ENCODE measurements around the gene BAIAP2L2.
A peak's percentile ranks its signal among the peaks of the same experiment; 100 is the strongest.
"Not testable (repeated sequence)": the region's sequence is repeated elsewhere in the genome, so short reads cannot be mapped to it uniquely, and the experiment has no call there.

Gene BAIAP2L2

DNA sequence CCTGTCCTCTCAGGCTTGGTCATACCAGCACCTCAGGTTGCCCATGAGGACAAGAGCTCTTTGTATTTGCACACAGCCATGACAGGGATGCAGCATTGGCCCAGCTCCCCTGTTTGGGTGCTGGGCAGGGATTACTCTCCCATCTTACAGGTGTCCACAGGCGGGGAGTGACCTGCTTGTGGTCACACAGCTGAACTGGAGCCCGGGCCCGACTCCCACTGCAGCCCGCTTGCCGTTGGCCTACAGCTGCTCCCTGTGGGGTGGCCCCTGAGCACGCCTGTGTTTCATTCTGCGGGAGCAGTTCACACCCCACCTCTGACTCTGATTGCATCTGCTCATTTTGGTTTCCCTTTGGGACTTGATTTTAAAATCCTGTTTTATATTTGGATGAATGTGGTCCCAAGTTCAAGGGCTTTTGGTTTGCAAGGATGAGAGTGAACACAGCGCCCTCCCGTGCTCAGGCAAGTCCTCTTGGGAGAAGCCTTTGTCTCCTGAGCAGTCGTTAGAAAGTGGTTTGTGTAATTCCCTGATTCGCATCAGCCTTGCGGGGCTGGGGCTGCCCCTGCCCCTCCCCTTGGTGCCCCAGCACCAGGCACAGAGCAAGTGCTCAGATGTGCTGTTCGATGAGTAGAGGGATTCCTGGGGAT is 44.0 kb downstream of the BAIAP2L2 start:
- DNase-seq: no peak

DNA sequence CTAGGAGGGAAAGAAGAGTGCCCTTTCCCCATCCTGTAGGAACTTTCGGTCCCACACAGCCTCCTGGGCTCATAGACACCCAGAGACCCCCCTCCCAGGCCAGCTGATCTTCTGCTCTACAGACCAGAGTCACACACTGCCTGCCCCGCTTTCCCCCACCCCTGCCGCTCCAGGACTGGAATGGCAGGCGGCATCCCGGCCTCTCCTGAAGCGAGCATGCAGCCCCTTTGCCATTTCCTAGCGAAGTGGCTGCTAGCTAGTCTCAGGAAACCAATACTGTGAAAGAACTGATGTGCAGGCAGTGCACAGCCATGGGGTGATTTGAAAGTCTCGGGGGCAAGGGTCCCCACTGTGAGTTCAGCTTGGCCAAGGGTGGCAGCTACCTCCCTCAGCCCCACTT is 44.9 kb downstream of the BAIAP2L2 start:
- no peak for DNase-seq

DNA sequence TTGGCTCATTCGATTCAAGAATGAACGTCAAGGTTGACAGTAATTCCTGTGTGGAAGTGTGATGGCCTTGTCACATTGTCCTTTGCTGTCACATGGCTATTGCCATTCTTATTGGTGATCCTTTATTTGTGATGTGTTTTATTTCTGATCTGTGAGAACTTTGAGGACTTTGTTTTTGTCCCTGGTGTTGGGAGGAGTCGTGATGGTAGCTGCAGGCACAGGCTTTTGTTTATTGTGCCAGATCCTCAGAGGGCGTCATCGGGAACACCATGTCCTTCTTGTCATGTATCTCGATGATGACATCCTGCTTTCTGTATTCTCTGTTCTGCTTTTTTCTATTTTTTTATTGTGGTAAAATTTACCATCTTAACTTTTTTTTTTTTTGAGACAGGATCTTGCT is 47.7 kb downstream of the BAIAP2L2 start:
- peak; percentile 61 to 73 (median 68) for DNase-seq

DNA sequence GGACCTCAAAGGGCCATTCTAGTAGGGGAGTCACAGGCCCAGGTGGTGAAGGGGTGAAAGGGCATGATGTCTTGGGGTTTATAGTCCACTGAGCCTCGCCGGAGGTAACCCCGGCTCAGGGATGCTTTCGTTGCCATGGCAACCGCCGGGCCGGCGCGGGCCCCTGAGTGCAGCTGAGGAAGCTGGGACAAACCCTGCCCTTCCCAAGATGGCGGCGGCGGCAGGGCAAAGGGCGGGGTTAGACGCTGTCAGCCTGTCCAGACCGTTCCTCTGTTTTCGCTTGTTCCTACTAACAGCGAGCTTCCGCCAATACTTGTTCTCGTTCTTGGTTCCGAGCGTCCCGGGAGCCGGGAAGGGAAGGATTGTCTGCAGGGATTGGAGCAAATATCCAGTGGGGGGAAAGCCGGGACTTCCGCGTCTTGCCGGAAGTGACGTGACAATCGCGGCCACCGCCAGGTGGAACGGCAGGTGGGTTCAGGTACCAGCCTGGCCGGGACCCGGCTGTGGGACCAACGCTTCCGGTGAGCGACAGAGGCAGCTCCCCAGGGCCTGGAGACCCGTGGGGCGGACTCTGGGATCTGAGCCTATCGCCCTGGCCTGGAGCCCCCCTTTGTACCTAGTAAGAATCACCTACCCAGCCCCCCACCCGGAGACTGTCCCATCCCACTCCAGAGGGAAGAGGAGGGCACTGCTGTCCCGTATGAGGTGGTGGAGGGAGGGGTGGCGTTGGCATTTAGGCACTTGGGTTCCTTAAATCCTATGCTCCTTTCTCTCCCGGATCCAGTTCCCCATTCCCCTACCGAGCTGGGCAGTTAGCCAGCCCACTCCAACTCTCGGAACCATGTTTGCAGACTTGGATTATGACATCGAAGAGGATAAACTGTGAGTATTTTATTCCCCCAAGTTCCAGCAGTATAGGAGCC is 53.3 kb downstream of the BAIAP2L2 start, which contains the start of gene PICK1:
TSS of gene PICK1 (plus strand) at position 436 of the 923 bp plus-strand sequence. CDS start at position 842, 406 bp downstream.
- DNase-seq: peak; percentile 93

DNA sequence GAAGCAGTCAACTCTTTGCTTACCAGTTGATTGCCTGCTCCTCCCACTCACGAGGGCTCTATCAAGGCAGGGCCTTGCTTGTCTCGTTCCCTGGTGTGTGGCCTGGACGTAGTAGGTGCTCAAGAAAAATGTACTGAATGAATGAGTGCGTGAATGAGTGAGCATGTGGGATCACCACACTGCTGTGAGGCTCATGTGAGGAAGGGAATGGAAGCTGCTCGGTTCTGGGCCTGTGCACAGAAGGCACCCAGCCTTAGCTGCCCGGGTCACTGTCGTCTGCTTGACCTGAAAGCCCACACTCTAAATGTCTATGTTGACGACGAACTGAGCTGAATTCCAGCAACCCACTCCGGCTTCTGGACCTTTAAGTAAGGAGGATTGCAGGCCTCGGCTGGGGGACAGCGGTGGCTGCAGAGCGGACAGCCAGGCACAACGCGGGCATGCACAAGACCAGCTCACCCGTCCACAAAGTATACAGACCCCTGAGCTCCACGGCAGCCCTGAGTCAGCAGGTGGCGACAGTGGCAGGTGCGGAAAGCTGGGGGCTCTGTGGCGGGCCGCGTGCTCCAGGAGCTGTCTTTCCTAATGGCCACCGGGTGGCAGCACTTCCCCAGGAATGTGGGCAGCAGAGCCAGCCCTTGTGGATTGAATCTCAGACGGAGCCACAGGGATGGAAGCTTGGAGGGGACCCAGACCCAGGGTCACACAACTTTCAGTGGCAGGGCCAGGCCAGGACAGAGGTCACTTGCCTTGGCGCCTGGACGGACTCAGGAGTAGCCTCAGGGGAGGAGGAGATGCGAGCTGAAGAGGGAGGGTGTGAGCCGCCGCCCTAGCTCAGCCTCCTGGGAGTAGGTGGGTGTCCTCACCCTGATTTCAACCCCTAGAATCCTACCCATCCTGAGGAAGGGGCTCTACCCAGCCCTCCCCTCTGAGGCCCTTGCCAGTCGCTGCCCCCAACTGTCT is 58.3 kb downstream of the BAIAP2L2 start:
- peak; percentile 77 to 89 (median 83) for DNase-seq

DNA sequence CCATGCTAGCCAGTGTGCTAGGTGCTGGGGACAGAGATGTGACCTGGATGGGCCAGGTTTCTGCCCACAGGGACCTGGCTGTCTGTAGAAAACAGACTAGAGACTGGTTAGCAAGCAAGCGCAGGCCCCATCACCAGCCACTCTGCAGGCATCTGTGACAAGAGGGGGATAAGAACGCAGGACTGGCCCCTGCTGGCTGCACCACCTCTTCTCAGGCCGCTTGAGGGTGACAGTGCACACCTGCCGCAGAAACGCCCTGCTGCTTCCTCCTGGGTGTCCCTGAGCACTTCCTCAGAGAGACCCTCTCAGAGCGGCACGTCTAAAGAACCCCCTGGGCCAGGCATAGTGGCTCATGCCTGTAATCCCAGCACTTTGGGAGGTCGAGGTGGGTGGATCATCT is 59.2 kb downstream of the BAIAP2L2 start:
- no peak for DNase-seq

DNA sequence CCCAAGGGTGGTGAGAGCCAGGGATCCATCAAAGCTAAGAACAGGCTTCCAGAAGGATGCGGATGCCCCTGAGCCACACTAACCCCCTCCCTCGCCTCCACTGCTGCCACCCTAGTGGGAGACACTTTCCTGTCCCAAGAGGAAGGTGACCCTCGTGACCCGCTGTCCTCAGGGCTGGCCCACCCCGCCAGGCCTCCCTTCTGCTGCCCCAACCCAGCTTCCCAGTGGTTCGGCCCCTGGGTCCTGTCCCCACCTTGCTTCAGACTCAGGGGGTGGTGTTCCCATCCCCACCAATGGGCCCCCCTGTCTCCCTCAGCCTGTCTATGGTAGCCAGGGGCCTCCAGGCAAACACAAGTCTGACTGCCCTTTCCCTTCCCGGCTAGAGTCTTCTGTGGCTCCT is 59.8 kb downstream of the BAIAP2L2 start:
- no peak for DNase-seq

DNA sequence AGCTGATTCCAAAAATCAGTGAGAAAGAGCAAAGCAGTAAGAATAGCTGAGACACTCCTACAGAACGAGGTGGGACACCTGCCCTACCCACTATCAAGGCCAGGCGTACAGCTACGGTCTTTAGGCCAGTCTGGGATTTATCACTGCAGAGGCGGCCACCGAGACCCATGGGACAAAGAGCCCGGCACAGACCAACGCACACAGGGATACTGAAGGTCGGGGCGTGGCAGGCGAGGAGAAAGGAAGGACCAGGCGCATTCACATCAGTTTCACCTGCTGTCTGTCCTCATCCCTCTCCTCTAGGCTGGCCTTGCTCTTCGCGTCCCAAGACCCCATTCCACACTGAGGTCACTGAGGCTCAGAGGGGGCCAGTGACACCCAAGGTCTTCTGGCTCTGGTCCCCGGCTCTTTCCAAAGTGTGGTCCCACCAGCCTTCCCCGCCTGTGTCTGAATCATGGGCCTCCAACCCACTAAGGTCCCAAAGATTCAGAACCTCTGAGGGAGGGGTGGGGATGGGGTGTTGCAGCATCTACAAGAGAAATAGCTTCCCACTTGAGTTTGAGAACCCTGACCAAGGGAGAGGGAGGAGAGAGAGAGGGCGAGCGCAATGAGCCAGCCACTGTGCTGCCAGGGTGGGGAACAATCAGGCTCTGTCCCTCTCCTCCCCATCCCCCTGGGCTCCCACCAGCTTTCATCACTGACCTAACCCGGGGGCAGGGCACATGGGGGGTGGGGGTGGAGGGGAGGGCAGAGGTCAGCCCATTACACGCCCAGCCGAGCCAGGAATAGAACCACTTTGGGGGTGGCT is 60.5 kb downstream of the BAIAP2L2 start:
- DNase-seq: no peak

DNA sequence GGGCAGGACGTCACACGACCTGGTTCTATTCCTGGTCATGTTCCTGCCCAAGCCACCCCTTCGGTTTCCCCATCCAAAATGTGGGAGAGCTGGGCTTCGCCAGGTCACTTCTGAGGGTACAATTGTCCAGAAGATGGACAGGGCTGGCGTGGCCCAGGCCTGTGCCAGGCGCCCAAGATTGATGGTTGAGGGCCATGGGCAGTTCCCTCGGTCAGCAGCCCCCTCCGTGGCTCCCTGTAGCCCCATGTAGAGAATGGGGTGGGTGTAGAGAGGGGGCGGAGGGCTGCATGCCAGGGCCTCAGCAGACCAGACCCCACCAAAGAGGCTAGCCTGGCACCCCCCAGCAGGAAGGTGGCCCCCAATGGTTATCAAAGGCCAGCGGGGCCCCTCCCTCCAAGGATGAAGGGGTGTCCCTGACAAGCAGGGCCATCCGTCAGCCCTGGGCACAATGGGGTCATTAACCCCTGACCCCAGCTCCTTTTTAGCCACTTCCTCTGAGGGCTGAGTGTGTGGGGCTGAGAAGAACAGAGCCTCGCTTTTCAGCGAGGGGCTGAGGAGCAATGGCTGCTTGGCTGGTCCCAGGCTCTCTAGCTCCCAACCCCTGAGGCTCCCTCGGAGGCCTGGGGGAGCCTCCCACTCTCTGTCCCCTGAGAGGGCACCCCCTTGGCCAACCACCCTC is 64.3 kb downstream of the BAIAP2L2 start:
- DNase-seq: no peak

DNA sequence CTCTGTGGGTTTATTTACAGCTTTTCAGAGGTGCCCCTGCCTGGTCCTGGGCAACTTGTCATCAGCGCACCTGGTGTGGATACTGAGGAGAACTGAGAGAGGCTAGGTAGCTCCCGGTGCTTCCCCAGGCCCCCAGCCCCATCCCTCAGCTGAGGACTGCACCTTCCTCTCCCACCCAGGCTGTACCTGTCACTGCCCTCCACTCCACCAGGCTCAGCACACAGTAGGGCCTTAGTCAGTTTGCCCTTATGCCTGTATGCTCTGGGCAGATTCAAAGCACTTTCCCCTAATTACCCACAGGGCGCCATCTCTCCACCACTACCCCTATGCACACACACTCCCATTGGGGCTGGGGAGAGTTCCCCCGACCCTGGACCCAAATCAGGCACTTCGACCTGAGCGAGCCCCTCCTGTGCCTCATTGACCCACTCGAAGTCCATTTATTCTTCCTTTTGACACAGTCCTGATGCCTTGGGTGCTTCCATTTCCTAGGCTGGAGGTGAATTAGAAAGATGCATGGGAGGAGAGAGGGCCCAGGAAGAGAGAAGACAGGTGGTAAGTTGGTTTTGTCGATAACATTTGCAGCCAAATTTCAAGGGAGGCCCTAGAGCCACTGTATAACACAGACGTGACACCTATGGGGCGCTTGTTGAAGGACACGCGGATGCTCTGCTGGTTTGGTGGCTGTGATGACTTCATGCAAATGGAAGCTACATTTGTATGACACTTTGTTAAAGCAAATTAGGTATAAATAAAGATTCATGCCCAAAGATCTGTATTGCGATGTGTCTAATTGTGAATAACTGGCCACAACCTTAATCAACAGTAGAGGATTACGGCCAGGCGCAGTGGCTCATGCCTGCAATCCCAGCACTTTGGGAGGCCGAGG is 67.1 kb downstream of the BAIAP2L2 start:
- DNase-seq: no peak

DNA sequence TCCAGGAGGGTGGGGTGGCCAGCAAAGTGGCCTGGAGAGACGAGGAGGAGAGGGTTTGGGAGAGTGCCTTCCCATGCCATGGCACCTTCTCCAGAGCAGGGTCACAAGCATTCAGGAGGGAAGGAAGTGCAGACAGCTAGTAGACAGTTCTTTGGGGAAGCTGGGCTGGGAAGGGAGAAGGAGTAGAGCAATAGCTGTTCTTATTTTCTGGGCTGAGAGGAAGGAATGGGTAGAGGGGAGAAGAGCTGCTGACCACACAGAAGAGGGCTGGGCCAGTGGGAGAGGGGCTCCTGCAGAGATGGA is 68.0 kb downstream of the BAIAP2L2 start:
- DNase-seq: peak; percentile 32 to 41 (median 36)

DNA sequence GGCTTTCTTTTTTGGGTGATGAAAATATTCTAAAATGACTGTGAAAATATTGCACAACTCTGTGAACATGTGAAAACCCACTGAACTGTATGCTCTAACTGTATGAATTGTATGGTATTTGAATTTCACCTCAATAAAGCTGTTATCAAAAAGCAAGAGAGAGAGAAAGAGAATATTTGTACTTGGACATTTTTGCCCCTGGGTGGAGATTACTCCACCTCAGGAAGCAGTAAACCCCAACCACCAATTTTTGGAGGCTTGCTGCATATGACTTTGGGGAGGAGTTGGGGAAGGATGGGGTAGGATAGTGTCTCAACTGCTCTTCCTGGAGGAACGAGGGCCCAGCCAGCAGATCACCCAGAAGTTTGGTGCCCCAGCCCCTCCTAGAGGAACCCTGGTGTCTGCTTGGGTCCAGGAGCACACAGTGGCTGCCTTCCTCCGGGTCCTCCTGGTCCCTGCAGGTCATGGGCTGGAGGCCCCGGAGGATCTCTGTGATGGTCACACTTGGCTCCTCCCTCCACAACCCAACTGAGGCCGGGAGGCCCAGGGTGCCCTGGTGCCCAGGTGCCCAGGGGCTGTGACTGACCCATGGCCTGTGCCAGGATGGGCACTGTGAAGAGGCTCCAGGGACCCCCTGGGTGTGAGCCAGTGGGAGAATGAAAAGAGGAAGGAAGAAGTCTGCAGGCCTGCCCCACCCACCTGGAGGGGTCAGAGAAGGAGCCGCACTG is 68.6 kb downstream of the BAIAP2L2 start:
- DNase-seq: peak in 2 of 3 donors; percentile 23 to 24

DNA sequence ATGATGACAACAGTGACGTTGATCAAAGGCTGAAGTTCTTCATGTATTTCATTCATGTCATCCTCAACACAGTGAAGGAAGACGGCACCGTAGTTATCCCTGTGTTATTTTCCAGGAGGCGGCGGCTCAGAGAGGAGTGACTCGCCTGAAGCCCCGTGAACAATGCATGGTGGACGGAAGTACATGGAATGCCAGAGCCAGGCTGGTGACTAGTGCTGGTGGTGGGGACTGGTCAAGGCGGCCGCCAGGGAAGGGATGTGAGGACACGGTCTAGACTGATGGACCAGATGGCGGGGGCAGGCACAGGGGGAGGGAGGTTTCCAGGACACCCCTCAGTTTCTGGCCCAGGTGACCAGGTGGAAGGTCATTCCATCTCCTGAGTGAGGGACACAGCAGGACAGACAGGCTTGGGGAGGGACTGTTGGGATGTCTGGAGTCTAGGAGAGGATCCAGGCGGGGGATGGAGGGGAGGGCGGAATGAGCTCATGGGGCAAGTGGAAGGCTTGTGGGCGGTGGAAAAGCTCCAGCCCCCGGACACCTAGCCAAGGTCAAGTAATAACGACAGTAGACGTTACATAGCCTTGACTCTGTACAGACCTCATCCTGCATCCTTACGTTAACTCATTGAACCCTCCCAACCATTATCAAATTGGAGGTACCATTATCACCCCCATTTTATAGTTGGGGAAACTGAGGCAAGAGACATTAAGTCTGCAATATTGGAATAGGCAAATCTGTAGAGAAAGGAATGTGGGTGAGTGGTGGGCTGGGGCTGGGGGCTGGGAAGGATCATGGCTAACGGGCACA is 69.3 kb downstream of the BAIAP2L2 start:
- no peak for DNase-seq

DNA sequence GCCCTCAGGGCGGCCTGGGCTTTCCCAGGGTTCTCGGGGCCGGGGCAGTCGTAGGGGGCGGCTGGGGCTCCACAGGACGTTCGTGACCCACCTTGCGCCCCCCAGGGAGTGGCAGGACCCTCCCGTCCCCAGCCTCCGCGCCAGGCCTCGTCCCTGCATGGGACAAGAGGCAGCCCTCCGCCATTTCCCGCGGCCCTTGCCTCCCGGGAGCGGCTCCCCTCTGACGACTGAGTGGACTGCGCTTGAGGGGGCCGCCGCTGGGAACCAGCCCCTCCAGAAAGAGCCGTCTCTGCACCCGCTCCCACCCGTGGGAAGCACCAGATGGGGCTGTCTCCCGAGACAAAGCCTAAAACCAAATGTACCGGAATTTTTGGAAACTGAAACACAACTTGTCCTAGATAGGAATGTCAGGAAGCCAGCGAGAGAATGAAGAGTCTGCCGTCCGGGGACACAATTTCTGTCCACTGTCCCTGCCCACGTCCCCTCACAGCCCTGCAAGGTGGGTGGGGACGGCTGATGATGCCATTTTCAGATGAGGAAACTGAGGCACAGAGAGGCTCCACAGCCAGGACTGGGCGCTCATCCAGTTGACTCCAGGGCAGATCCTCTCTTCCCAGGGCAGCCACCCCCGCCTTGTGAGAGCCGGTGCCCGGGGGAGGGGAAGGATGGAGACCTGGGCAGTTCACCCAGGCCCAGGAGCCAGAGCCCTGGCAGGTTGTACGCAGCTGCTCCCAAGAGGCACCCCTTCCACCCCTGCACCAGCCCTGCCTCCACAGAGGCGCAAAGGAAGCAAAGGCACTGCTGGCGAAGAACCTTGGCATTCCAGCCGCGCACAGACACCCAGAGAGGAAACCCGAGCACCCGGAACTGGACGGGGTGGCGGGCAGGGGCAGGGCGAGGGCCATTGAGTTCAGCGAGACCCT is 71.3 kb downstream of the BAIAP2L2 start:
- no peak for DNase-seq

DNA sequence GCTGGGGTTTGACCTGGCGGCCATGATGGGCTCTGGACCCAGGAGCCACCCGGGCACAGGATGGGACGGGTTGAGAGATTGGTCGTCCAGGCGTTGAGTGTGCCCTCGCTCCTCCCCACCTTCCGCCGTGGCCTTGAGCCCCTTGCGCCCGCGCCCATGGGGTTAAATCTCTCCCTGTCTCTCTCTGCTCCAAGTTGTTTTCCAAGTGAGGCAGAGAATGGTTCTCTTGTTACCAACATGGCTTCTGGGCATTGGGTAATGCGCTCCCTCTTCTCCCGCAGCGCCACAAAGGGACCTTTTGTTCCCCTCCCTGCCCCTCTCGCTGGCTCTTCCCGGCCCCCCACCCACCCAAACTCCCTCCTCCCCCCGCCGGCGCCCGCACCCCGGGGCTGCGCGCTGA is 72.1 kb downstream of the BAIAP2L2 start:
- no peak for DNase-seq

DNA sequence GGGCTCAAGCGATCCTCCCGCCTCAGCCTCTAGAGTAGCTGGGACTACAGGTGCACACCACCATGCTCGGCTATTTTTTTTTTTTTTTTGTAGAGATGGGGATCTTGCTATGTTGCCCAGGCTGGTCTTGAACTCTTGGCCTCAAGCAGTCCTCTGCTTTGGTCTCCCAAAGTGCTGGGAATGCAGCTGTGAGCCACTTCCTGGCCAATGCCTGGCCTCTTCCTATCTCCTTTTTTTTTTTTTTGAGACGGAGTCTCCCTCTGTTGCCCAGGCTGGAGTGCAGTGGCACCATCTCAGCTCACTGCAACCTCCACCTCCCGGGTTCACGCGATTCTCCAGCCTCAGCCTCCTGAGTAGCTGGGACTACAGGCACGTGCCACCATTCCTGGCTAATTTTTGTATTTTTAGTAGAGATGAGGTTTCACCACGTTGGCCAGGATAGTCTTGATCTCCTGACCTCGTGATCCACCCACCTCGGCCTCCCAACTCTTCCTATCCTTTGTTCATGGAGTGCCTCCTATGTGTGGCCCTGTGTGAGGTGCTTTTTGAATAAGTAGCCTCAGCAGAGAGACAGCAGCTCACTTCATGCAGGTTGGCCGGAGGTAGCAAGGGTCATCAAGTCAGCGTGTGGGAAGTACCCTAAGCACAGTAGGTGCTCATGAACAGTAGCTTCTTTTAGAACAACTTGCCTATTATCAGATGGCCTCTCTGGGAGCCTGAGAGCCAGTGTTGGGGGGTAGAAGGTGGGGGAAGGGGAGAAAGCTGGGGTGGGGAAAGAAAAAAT is 72.9 kb downstream of the BAIAP2L2 start:
- DNase-seq: not testable (repeated sequence)
